B cell (primary cell): Measurements from ENCODE around the gene CELF4. TPM values are rescaled to one million over a fixed set of nuclear protein-coding genes. Genes with fewer than 3 reads are reported as not detected.

Experiments used
- ATAC-seq: fragments of 200-7000 bp; cut with Tn5 transposase; one replicate; pipeline ENCODE4 v1.10.0; 2021; ENCODE audit warnings: low read depth, mild to moderate bottlenecking, moderate number of reproducible peaks, moderate library complexity
- CTCF ChIA-PET: fragments of 350-600 bp; sonication (Branson Sonifier 250); formaldehyde crosslinking; loops from one replicate; lab custom pipeline; 2021; ENCODE audit warnings: antibody characterized with exemption, inconsistent platforms; lab: Charles Lee
- POLR2A ChIA-PET: fragments of 350-600 bp; sonication (Branson Sonifier 250); formaldehyde crosslinking; loops from one replicate; lab custom pipeline; 2021; ENCODE audit warnings: antibody characterized with exemption; lab: Charles Lee
- DNase-seq: peaks from one replicate; pipeline ENCODE4 v3.0.0; 2013
- H2AFZ ChIP-seq: 2 replicates; pipeline ENCODE4 v1.6.1; 2012; ENCODE audit warnings: mild to moderate bottlenecking, low read depth, low read length; ENCODE audit not compliant: insufficient read depth, poor library complexity, severe bottlenecking
- H3K27ac ChIP-seq, 2 donors: 1 replicate in 1 of 2; 2 replicates in 1 of 2; pipeline ENCODE4 v1.5.1; 2012 to 2013; ENCODE audit warnings: low read length in 2 of 2, mild to moderate bottlenecking in 2 of 2, moderate library complexity in 1 of 2
- H3K27me3 ChIP-seq, 4 experiments: fragments of 200-600 bp in 1 of 4; sonication (generic) in 1 of 4; replicated peaks in 1 of 4; 1 replicate in 2 of 4; 2 replicates in 2 of 4; pipeline versions ENCODE4 v1.6.1 to v1.7.0; 2013 to 2016; ENCODE audit warnings: low read length in 3 of 4, mild to moderate bottlenecking in 2 of 4, mixed read lengths in 1 of 4, moderate library complexity in 1 of 4; ENCODE audit not compliant: insufficient read depth in 4 of 4, control insufficient read depth in 3 of 4; ENCODE audit errors: control extremely low read depth in 1 of 4
- H3K36me3 ChIP-seq, 2 experiments: replicated peaks in 1 of 2; 1 replicate in 1 of 2; 2 replicates in 1 of 2; pipeline versions ENCODE4 v1.6.1 to v1.7.1; 2013; ENCODE audit warnings: low read length in 1 of 2; ENCODE audit not compliant: insufficient read depth in 2 of 2, control insufficient read depth in 1 of 2; ENCODE audit errors: control extremely low read depth in 1 of 2, extremely low read depth in 1 of 2
- H3K4me1 ChIP-seq, 2 donors: fragments of 200-600 bp in 1 of 2; sonication (generic) in 1 of 2; 1 replicate in 1 of 2; 2 replicates in 1 of 2; pipeline versions ENCODE4 v1.5.1 to v1.6.1; 2013 to 2017; ENCODE audit warnings: low read length in 2 of 2; ENCODE audit not compliant: control insufficient read depth in 2 of 2, insufficient read depth in 2 of 2
- H3K4me2 ChIP-seq: replicated peaks from 2 replicates; pipeline ENCODE3; 2012; ENCODE audit warnings: mild to moderate bottlenecking, low read depth, low read length; ENCODE audit not compliant: poor library complexity, severe bottlenecking
- H3K4me3 ChIP-seq, 5 experiments: fragments of 200-600 bp in 1 of 5; sonication (generic) in 1 of 5; 1 replicate in 3 of 5; 2 replicates in 2 of 5; pipeline versions ENCODE4 v1.5.1 to v1.7.0; 2011 to 2016; ENCODE audit warnings: low read length in 4 of 5, mild to moderate bottlenecking in 4 of 5, low read depth in 2 of 5, control low read depth in 1 of 5, moderate library complexity in 1 of 5; ENCODE audit not compliant: insufficient read depth in 1 of 5; ENCODE audit errors: control extremely low read depth in 1 of 5, extremely low read depth in 1 of 5
- H3K79me2 ChIP-seq: fragments of 200-600 bp; sonication (generic); one replicate; pipeline ENCODE4 v1.6.0; 2016; ENCODE audit warnings: low read length; ENCODE audit not compliant: control insufficient read depth, insufficient read depth
- H3K9ac ChIP-seq: fragments of 200-600 bp; sonication (generic); 2 replicates; pipeline ENCODE4 v1.6.1; 2017; ENCODE audit warnings: mild to moderate bottlenecking, low read length, moderate library complexity
- H3K9me3 ChIP-seq, 3 donors: one replicate each; pipeline versions ENCODE4 v1.6.1 to v1.7.1; 2013; ENCODE audit warnings: low read length in 2 of 3; ENCODE audit not compliant: control insufficient read depth in 2 of 3, insufficient read depth in 1 of 3; ENCODE audit errors: control extremely low read depth in 1 of 3
- H4K20me1 ChIP-seq: 2 replicates; pipeline ENCODE4 v1.6.0; 2012; ENCODE audit warnings: mild to moderate bottlenecking, low read length; ENCODE audit not compliant: insufficient read depth, control insufficient read depth, poor library complexity, severe bottlenecking
- H3K27ac Mint-ChIP-seq: one replicate; pipeline ENCODE4 v1.8.0; 2021; ENCODE audit warnings: mixed read lengths
- H3K27me3 Mint-ChIP-seq: one replicate; pipeline ENCODE4 v1.8.0; 2021; ENCODE audit warnings: mixed read lengths
- H3K4me1 Mint-ChIP-seq: one replicate; pipeline ENCODE4 v1.8.0; 2021; ENCODE audit warnings: mixed read lengths
- H3K4me3 Mint-ChIP-seq: one replicate; pipeline ENCODE4 v1.8.0; 2021; ENCODE audit warnings: mixed read lengths
- H3K9me3 Mint-ChIP-seq: one replicate; pipeline ENCODE4 v1.8.0; 2022; ENCODE audit warnings: mixed read lengths; ENCODE audit not compliant: insufficient read depth
- EZH2 ChIP-seq: IDR thresholded peaks from 2 replicates; pipeline ENCODE4 v1.6.1; 2012; ENCODE audit warnings: borderline replicate concordance, low read depth, mild to moderate bottlenecking, moderate library complexity, low read length; ENCODE audit not compliant: insufficient read depth, poor library complexity, severe bottlenecking
- WGBS: methylation state at CpG from one replicate; pipeline ENCODE4 v1.1.5; 2013; ENCODE audit warnings: missing lambda C conversion rate; ENCODE audit not compliant: insufficient coverage; 5-methylcytosine and 5-hydroxymethylcytosine counted together
- intact Hi-C: fragments of 100-400 bp; cut with micrococcal nuclease; formaldehyde crosslinking; loops from one replicate; pipeline ENCODE4 v1.10.0; 2022
- polyA plus RNA-seq: library from polyadenylated mRNA; depleted of rRNA; stranded (reverse); fragments of >200 nt; gene quantifications from 2 replicates; pipeline ENCODE4 v1.2.3, GENCODE V29; 2012
- total RNA-seq, 2 donors: library from RNA; stranded (reverse); fragments of 120-200 nt in 1 of 2; gene quantifications; 1 replicate in 1 of 2; 2 replicates in 1 of 2; pipeline versions ENCODE4 v1.2.3 to v1.2.4, GENCODE V29; 2013 to 2022
- TF ChIP-seq, protein P1 (sequence below): fragments of 200-600 bp; IDR thresholded peaks from one replicate; pipeline ENCODE4 v1.8.0; 2022; ENCODE audit warnings: antibody characterized with exemption, mild to moderate bottlenecking

The CELF4 gene
- total and polyA plus RNA-seq, 2 donors (not counting 1 experiment from before 2014, with no cell fraction given), result not detected

DNA sequence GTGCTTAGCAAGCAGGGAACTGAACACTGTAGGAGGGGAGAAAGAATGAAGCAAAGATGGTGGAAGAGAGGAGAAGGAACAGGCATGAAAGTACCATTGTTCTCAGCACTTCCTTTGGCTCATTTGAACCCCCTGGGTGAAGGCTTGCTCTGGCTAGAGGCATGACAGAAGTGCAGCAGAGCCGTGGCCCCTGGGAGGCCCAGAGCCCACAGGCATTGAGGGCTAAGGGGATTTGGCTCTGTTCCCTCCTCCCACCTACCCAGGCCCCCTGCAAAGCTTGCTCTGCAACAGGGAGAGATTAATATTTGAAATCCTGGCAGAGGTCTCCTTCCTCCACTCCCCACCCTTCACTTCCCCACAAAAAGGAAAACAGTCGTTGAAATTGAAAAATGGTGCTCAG is 262.6 kb downstream of the CELF4 start:
- H2AFZ ChIP-seq, result no peak overlapping the region
- intact Hi-C loops, result no loop called here
- CTCF ChIA-PET, result no interaction called here

DNA sequence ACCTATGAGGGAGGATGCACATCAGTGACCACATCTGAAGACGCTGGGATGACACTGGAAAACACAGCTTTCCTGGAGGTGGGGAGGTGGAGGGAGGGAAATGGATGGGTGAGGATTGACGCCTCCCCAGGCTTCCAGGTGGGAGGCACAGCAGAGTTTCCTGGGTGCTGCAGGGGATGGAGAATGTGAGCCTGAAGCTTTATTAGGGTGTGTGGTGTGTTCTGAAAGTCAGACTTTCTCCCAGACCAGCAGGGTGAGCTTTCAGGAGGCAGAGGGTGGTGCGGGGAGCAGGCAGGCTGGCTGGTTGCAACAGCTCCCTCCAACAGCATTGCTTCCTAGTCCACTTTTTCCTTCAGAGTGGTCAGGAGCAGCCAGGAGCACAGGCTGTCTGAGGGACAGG is 263.1 kb downstream of the CELF4 start:
- H3K27me3 ChIP-seq, result no peaks in the 10 kb centered on the region
- intact Hi-C loops, result no loop called here
- Mint-ChIP-seq H3K4me3 (no peak overlapping the region), H3K4me1 (no peaks in the 10 kb centered on the region), H3K27ac (no peak overlapping the region), H3K27me3 (no peaks in the 10 kb centered on the region), H3K9me3 (no peaks in the 10 kb centered on the region)
- 79% methylated on average over 3 of the region's 3 CpGs for WGBS
- CTCF ChIA-PET, result no interaction called here
- POLR2A ChIA-PET, result no interaction called here
- DNase-seq (no peak), ATAC-seq (no peak)
- H3K4me2 ChIP-seq, result no peak overlapping the region
- TF ChIP-seq EZH2, result no peak
- TF ChIP-seq, protein P1, sequence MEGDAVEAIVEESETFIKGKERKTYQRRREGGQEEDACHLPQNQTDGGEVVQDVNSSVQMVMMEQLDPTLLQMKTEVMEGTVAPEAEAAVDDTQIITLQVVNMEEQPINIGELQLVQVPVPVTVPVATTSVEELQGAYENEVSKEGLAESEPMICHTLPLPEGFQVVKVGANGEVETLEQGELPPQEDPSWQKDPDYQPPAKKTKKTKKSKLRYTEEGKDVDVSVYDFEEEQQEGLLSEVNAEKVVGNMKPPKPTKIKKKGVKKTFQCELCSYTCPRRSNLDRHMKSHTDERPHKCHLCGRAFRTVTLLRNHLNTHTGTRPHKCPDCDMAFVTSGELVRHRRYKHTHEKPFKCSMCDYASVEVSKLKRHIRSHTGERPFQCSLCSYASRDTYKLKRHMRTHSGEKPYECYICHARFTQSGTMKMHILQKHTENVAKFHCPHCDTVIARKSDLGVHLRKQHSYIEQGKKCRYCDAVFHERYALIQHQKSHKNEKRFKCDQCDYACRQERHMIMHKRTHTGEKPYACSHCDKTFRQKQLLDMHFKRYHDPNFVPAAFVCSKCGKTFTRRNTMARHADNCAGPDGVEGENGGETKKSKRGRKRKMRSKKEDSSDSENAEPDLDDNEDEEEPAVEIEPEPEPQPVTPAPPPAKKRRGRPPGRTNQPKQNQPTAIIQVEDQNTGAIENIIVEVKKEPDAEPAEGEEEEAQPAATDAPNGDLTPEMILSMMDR, result no peak
- no peaks in the 10 kb centered on the region for H4K20me1 ChIP-seq
- H3K27ac ChIP-seq, result no peak overlapping the region
- no peak overlapping the region for H3K9ac ChIP-seq
- H3K36me3 ChIP-seq, result no peaks in the 10 kb centered on the region
- H3K4me3 ChIP-seq, result no peak overlapping the region
- H3K79me2 ChIP-seq, result no peaks in the 10 kb centered on the region
- no peaks in the 10 kb centered on the region for H3K4me1 ChIP-seq
- no peaks in the 10 kb centered on the region for H3K9me3 ChIP-seq
- H2AFZ ChIP-seq, result no peak overlapping the region

More for the DNA sequence above, 262.6 kb downstream of the CELF4 start:
- POLR2A ChIA-PET, result no interaction called here
- no peak overlapping the region for H3K4me2 ChIP-seq
- Mint-ChIP-seq H3K4me3 (no peak overlapping the region), H3K4me1 (no peaks in the 10 kb centered on the region), H3K9me3 (no peaks in the 10 kb centered on the region), H3K27me3 (no peaks in the 10 kb centered on the region), H3K27ac (no peak overlapping the region)
- no CpG with 5 or more reads among the region's 2 CpGs for WGBS
- no peaks in the 10 kb centered on the region for H3K9me3 ChIP-seq
- no peaks in the 10 kb centered on the region for H3K27me3 ChIP-seq
- H3K4me1 ChIP-seq, result no peaks in the 10 kb centered on the region
- H3K9ac ChIP-seq, result no peak overlapping the region
- no peak overlapping the region for H3K27ac ChIP-seq
- TF ChIP-seq, protein P1, result no peak
- no peak for TF ChIP-seq EZH2
- H3K36me3 ChIP-seq, result no peaks in the 10 kb centered on the region
- ATAC-seq (no peak), DNase-seq (no peak)
- H4K20me1 ChIP-seq, result no peaks in the 10 kb centered on the region
- no peaks in the 10 kb centered on the region for H3K79me2 ChIP-seq
- H3K4me3 ChIP-seq, result no peak overlapping the region
